GM19025 (cell line): ENCODE data around the gene RGS12.

Experiments
- ATAC-seq: cut with Tn5 transposase; IDR thresholded peaks from one replicate; pipeline ENCODE4 v1.9.1; 2021; ENCODE audit warnings: mild to moderate bottlenecking, low read depth, moderate library complexity; ENCODE audit not compliant: unreplicated experiment

Gene RGS12

DNA sequence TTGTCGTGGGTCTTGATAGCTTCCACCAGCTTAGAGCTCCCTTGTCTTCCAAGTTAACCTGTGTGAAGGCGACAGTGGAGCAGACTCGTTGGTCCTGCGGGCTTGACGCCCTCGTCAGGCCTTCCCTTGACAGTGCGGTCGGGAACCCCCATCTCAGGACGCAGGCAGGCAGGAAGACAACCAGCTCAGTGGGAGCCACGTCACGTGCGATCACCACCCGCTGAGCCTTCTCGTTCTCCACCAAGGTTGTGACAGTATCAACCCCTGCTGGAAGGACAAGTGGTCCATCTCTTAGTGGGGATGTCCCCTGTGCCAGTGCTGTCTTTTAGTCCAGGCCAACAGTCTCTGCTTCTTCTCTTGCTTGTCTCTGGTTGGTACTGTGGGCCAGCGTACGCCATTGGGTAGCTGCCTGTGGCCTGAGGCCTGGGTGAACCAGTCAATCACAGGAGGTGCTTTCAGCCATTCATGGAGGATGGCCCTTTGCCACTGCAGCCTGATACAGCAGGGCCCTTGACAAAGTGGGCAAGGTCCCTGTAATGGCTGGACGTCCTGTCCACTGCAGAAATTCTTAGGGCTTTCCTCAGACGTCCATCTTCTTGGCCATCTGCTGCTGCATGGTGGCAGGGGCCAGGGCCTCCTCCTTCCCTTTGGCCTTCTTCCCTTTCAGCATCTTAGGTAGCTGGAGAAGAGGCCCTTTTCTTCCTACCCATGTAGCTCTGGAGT lies 31.4 kb downstream of the RGS12 start:
- no peak for ATAC-seq

DNA sequence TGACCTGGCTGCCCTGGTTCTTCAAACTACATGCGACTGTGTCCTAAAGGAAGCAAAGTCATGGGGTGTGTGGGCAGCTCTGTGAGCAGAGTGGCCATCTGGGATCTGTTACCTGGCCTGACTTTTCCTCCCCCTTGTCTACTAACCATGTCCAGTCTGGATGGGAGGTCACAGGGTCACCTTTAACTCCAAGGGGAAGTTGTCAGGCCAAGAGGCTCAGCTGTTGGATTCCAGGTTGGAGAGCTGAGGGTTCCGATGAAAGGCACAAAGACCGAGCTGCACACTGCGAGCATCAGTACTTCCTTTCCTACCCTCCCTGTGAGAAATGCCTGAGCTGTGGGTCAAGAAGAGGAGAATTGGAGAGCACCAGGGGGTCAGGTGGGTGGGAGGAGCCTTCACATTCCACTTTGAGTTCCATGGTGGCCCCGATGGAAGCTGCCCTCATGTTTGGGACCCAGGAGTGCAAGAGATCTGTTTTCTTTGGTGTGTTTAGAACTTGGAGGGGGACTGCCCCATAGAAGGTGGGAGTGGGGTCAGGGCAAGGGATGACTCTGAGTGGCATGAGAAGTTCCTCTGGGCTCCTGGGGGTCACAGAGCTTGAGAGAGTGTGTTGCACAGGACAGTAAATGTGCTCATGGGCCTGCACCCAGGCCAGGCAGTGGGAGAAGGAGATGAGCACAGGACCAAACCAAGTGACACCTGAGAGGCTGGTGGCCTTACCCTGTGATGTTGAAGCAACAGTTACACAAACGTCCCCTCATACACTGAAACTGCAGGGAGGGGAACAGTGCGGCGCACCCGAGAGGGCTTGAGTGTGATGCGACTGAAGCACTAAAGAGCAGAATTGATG lies 36.2 kb downstream of the RGS12 start:
- no peak for ATAC-seq

DNA sequence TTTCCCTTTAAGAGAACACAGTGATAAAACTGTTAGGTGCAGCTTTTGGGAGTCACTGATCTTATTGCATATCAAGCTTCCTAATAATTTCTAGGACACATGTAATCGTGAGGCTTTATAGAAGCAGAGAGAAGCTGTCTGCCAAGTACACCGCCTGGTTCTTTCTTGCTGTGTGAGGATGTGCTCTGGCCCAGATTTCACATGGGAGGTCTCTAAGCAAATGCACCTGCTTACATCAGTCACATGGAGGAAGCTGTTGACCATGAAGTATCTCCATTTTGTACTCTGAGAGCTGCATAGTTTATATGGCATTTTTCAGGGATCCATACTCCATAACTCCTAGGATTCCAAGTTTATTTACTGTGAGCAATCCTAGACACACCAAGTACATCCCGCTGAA lies 37.1 kb downstream of the RGS12 start:
- no peak for ATAC-seq

DNA sequence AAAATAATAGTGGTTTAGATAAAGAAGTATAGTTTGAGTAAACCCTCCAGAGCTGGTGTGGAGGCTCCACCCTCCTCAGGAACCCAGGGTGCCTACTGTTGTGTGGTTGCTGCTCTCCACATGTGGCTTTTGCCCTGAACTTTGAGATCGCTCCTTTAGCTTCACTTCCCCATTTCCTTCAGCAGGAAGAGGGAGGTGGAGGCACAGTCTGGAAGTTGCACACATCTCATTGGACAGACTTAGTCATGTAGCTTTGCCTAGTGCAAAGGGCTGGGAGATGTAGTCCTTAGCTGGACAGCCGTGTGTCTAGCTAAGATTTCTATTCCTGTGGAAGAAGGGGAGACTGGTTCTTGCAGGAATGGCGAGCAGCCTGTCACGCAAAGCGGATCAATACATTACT lies 37.9 kb downstream of the RGS12 start:
- no peak for ATAC-seq

DNA sequence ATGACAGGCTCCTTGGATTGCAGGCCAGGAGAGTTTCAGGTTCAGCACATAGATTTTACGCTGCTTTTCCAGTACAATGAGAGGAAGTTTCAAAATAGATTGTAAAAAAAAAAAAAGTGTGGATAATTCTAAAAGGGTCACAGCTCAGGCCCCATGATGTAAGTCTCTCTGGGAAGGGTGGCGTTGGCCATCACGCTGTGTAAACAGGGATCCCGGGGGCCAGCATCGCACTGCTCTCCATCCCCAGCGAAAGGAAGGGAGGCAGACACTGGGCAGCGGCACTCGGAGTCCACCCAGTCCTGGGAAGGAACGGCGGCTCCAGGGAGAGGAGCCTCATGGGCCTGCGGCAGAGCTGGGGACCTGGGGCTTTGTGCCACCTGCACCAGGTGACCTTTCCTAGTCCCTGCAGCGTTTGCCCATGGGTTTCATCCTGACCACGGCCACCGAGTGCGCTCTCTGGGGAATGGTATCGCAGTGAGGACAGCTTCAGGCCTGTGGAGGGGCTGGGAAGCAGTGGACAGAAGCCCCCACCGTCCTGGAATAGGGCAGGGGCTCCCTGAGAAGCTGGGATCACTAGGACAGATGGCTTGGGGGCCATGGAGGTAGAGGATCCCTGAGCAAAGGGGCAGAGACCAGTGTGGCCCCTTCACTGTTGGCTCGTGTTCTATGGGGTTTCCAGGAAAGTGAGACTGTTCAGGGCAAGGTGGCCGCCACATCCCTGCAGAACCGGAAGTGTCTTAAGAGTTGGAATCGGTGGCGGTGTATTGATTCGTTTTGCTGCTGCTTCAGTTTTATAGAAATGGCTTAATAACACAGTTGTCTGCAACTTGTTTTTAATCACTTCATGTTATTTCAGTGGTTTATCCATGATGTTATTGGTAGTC lies 38.9 kb downstream of the RGS12 start:
- ATAC-seq, result no peak

DNA sequence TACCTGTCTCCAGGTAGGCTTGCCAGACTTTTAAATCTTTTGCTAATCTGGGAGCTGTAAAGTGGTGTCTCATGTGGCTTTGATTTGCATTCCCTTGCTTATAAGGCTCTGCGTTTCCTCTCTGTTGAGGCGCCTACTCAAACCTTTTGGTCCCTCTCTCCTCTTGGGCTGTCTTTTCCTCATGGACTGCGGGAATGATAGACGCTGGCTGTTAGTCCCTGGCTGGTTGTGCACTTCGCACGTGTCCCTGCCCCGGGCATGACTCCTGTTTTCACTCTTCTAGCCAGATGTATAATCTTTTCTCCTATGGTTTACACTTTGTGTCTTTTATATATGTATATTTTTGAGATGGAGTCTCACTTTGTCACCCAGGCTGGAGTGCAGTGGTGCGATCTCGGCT lies 39.7 kb downstream of the RGS12 start:
- ATAC-seq, result no peak

DNA sequence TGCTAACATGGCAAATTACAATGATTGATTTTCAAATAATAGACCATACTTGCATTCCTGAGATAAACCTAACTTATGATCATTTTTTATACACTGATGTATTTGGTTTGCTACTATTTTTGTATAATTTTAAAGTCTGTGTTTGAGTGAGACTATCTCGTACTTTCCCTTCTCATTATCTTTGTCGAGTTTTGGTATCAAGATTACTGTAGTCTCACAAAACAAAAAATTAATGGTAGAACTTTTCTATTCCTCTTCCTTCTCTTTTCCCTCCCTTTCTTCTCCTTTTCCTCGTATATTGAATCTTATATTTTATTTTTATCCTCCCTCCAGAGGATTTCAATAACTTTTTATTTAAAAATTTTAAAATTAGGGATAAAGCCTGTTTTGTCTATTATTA lies 41.5 kb downstream of the RGS12 start:
- no peak for ATAC-seq

DNA sequence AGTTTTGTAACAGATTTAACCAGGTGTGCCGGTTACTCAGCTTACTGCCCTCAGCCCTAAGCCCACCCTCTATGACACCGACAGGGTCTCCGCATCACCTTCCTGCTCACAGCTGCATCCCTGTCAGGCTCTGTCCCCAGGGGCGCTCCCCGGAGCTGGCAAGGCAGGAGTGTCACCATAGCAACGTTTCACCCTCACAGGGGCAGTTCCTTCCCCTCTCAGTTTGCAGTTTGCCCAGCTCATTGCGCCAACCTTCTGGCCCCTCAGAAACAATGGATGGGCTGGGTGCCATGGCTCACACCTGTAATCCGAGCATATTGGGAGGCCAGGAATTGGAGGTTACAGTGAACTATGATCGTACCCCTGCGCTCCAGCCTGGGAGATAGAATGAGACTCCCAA lies 42.6 kb downstream of the RGS12 start:
- no peak for ATAC-seq

DNA sequence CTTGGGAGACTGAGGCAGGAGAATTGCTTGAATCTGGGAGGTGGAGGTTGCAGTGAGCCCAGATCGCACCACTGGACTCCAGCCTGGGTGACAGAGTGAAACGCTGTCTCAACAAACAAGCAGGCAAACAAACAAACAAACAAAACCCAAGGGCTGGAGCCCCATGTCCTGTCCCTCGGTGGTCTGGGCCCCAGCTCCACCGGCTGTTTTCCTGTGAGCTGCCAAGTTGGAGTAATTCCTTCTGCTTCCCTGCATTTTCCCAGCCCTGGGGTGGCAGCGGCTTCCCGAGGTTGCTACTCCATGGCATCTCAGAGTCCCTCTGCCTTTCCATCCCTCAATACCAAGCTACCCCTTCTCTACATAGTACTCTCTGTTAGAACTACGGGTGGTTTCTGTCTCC lies 43.2 kb downstream of the RGS12 start:
- no peak for ATAC-seq

DNA sequence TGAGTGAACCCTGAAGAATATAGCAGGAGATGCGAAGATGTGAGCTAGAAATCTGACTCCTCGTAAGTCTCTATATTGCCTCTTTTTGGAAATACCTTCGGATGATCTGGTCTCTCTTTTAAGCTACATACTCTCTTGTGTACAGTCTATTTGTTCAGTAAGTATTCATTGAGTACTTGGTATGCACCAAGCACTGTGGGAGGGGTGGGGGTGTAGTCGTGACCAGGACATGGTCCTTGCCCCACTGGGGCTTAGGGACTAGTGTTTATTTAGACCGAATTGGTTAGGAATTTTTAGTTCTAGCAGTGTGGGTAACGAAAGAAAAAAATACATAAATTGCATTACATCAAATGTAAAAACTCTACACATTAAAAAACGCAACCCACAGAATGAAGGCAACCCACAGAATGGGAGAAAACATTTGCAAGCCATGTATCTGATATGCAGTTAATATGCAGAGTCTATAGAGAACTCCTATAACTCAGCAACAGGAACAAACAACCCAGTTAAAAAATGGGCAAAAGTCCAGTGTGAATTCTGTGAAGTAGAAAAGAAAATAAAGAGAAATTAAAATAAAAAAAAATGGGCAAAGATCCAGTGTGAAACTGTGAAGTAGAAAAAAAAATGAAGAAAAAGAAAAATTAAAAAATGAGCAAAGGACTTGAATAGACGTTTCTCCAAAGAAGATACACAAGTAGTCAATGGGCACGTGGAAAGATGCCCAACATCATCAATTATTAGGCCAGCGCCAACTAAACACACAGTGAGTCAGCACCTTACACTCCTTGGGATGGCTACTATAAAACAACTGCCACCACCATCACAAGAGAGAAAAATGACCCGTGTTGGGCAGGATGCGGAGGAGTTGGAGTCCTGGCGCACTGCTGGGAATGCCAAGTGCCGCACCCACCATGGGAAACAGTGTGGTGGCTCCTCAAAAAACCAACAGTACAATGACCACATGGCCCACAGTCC lies 43.8 kb downstream of the RGS12 start:
- no peak for ATAC-seq

DNA sequence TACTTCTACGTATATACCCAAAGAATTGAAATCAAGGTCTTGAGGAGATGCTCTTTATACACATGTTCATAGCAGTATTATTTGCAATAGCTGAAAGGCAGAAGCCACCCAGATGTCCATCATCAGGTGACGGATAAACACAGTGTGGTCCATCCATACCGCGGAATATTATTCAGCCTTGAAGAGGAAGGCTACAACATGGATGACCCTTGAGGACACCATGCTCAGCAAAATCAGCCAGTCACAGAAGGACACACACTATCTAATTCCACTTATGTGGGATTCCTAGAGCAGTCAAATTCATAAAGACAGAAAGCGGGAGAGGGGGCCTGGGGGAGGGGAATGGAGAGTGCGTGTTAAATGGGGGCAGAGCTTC lies 44.5 kb downstream of the RGS12 start:
- no peak for ATAC-seq

DNA sequence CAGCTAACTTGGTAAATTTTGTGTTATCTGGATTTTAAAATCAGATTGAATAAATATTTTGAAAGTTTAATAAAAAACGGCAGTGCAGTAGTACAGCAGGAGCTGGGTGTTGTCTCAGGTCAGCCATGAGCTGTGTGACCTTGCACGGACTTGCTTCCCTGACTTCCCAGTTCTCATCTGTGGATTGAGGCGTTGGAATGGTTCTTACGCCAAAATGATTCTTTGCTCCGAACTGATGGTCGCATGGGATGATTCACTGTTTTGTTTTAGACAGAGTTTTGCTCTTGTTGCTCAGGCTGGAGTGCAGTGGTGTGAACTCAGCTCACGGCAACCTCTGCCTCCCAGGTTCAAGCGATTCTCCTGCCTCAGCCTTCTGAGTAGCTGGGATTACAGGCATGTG lies 45.0 kb downstream of the RGS12 start:
- no peak for ATAC-seq

DNA sequence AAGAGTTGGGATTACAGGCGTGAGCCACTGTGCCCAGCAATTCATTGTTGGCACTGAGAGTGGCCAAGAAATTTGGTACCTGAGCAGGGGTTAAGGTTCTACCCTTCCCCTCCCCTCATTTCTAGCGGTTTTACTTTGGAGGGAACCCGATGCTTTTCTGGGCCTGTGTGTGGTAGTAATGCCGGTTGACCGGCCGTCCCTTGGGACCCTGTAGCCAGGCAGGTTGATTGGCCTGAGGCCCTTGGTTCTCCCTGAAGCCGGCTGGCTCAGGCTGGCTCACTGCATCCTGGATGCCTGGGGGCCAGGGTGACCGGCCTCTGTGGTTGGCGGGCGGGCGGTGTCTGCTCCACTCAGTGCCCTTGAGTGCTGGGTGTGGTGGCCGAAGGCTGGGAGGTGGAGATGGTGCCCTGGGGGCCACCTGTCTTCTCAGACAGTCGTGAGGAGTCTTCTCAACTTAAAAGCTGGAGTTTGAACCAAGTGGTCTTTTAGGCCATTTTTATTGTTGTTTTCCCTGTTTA lies 45.6 kb downstream of the RGS12 start:
- no peak for ATAC-seq

DNA sequence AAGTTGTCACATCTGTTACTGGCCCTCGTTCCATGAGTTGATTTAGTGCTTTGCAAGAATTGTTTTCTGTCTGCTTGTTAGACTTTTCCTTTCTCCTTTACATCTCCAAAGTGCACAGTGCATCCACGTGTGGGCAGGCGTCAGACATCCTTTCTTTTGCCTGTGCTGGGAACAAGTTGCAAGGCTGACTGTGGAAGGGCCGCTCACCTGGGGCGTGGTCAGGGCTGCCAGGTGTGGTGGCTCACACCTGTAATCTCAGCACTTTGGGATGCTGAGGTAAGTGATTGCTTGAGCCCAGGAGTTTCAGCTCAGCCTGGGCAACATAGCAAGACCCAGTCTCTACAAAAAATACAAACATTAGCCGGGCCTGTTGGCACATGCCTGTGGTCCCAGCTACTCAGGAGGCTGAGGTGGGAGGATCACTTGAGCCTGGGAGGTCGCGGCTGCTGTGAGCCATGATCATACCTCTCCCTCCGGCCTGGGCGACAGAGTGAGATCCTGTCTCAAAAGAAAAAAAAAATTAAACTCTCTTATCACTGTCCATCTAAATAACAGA lies 46.2 kb downstream of the RGS12 start:
- ATAC-seq, result no peak

DNA sequence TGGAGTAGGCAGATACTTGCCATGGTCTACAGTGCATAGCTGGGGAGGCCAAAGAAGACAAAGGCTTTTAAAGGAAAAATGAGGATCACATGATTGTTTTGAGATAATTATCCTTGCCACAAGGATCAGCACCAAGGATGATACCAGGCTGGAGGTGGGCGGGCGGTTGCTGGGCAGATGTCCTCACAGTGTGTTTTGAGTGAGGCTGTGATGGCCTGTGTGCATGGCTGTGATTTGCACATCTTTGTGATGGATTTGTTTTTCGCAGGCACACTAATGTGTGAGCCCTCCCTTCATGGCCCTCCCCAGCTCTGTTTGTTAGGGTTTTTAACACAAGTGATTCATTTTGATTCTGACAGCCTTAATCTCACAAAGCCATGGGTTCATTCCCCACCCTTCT lies 46.8 kb downstream of the RGS12 start:
- no peak for ATAC-seq

DNA sequence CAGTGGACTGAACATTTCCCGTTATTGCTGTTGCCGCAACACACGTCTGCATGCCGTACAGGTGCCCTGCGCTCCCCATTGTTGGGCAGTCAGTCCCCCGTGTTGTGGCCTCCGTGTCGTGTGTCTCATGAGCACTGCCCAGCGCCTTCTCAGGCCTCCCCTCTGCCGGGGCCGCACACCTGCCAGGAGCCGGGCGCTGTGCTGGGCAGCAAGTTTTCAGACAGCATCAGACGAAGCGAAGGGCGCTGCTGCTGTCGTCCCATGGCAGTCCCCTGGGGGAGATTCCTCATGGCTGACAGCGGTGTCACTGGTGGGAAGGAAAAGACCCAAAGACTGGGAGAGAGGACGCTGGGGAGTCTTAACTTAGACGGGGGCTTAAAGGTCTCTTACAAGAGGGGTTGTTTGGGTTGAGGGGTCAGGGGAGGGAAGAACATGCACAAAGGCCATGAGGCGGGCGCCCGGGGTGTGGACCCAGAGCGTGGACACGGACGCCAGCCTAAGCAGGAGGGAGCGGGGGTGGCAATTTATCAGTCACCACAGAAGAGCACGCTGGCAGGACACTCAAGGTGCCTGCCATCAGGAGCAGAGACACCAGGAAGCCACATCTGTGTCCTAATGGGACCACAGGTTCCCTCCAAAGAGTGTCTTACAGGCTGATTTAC lies 47.3 kb downstream of the RGS12 start:
- ATAC-seq, result no peak

DNA sequence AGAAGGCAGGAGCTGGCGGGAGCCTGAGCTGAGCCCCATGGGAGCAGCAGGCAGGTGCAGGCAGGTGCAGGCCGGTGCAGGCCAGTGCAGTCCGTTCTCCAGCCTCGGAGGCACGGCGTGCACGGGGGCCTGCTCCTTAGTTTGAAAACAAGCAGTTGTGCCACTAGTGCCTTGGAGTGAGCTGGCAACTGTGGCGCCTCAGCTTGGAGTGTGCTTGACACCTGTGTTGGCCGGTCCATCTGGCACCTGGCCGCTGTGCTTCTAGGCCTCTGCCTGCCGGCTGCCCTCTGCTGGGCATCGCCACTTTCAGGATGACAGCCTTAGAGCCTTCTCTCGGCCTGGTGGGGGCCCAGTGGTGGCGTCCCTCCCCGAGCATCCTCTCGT lies 47.9 kb downstream of the RGS12 start:
- no peak for ATAC-seq

DNA sequence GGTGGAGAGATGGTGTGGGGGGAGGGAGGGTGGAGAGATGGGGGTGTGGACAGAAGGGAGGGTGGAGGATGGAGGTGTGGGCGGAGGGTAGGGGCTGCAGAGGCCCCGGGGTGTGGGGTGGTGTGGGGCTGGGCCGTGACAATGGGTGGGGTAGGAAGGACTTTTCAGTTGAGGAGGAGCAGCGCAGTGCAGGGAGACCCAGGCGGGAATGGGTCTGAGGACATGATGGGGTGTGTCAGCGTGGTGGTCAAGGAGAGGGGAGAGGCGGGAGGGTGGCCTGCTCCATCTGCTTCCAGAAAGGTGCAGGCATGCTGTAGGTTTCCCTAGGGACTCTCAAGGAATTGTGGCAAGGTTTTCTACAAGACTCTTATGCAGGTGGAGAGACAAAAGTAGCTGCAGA lies 48.9 kb downstream of the RGS12 start:
- no peak for ATAC-seq
